PC-9 (cell line): ENCODE measurements around the gene DNAH11.

ENCODE experiments used
- CTCF ChIP-seq: fragments of 200-600 bp; sonication (generic); conservative IDR thresholded peaks from 2 replicates; pipeline ENCODE4 v1.6.1; 2017; ENCODE audit warnings: mixed run types, antibody characterized with exemption, mild to moderate bottlenecking, moderate library complexity
- EZH2 ChIP-seq: fragments of 200-600 bp; sonication (generic); IDR thresholded peaks from 2 replicates; pipeline ENCODE4 v1.8.0; 2017; ENCODE audit warnings: antibody characterized with exemption, low read depth

GRCh38 chr7:21926448-21926847 is 383.6 kb downstream of the DNAH11 start:
- TF ChIP-seq CTCF: no peak
- no peak for TF ChIP-seq EZH2
